ENCODE measurements around the gene TBL1Y. TPM values are rescaled to one million over a fixed set of nuclear protein-coding genes. Genes with fewer than 3 reads are reported as not detected.

TBL1Y gene
- total and polyA plus RNA-seq, 2 of the 4 experiments (the other 2 are of a cell fraction): not detected

DNA sequence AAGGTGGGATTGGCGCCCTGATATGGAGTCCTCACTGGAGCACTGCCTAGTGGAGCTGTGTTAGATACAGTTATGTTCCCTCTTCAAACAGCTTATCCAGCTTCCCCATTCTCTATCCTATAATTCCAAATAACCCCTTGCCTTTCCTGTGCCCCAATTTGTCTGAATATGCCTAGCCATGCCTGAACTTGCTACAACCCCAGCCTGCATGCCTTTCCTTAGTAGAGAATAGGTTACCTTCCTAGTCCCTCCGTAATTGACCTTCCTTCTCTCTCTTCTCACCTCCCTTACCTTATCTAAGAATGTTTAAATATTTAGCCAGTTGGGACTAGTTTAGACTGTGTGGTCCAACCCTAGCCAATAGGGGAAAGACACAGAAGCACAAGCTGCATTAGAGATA lies 102.6 kb downstream of the TBL1Y start:
- H3K36me3 ChIP-seq (ENCODE audit: control insufficient read depth, insufficient read depth, low read length): no peaks in the 10 kb centered on the region
- no peak overlapping the region for H3K4me3 ChIP-seq (ENCODE audit: insufficient read depth, low read depth, low read length)
- CTCF ChIA-PET: no interaction called here
- H4K20me1 ChIP-seq (ENCODE audit: insufficient read depth, low read length): no peaks in the 10 kb centered on the region
- H2BK20ac ChIP-seq (ENCODE audit: low read depth, low read length): no peak overlapping the region
- H3K9me3 ChIP-seq (ENCODE audit: control insufficient read depth, insufficient read depth, low read length): no peaks in the 10 kb centered on the region
- BruUV-seq (replicated peaks): no TSS peak
- H4K8ac ChIP-seq (ENCODE audit: low read depth in 2 of 2, low read length in 2 of 2): no peak overlapping the region
- POLR2A ChIA-PET (ENCODE audit: unreplicated experiment): no interaction called here
- DNase-seq (no peak), ATAC-seq (ENCODE audit: low read depth) (no peak)
- dilution Hi-C loops (cut with HindIII; ENCODE audit: low sequenced_read_pairs, unreplicated experiment): no loop called here
- no peak overlapping the region for H3K23ac ChIP-seq (ENCODE audit: low read depth, low read length)
- no peak overlapping the region for H3K18ac ChIP-seq (ENCODE audit: low read depth, low read length)
- no peak overlapping the region for H3K9ac ChIP-seq (ENCODE audit: low read depth, low read length)
- TF ChIP-seq, protein P1, sequence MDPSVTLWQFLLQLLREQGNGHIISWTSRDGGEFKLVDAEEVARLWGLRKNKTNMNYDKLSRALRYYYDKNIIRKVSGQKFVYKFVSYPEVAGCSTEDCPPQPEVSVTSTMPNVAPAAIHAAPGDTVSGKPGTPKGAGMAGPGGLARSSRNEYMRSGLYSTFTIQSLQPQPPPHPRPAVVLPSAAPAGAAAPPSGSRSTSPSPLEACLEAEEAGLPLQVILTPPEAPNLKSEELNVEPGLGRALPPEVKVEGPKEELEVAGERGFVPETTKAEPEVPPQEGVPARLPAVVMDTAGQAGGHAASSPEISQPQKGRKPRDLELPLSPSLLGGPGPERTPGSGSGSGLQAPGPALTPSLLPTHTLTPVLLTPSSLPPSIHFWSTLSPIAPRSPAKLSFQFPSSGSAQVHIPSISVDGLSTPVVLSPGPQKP (IDR thresholded peaks at IDR 0.05; ENCODE audit: borderline replicate concordance, low read depth, low read length): no peak
- no peak for TF ChIP-seq RAD21 (IDR thresholded peaks at IDR 0.05; ENCODE audit: low read length)
- in situ Hi-C loops (cut with MboI; ENCODE audit: low sequenced_read_pairs): no loop called here
- no CpG with 5 or more reads among the region's 2 CpGs for WGBS, 2 experiments (ENCODE audit: extremely low coverage in 2 of 2, insufficient read length in 1 of 2)
- no peak overlapping the region for H4K5ac ChIP-seq (ENCODE audit: low read depth, low read length)
- no peak overlapping the region for H3K4me2 ChIP-seq (ENCODE audit: low read depth, low read length)
- intact Hi-C loops (cut with micrococcal nuclease): no loop called here
- no peak overlapping the region for H2AK5ac ChIP-seq (ENCODE audit: low read depth, low read length)
- no peak overlapping the region for H2AFZ ChIP-seq (replicated peaks; ENCODE audit: low read length, poor library complexity)
- H3K27me3 ChIP-seq (ENCODE audit: control insufficient read depth, insufficient read depth, low read length): no peaks in the 10 kb centered on the region
- H4K91ac ChIP-seq (ENCODE audit: insufficient read depth, low read depth, low read length): no peak overlapping the region
- H3K56ac ChIP-seq (ENCODE audit: extremely low read depth, insufficient read depth, low read length): no peak overlapping the region
- no peak overlapping the region for H2BK120ac ChIP-seq (ENCODE audit: low read depth, low read length)
- H3K4me1 ChIP-seq (ENCODE audit: control insufficient read depth, insufficient read depth, low read length): no peaks in the 10 kb centered on the region
- no peak overlapping the region for H3K27ac ChIP-seq (ENCODE audit: insufficient read depth, low read length)
- H3K9me1 ChIP-seq (ENCODE audit: insufficient read depth, low read length): no peaks in the 10 kb centered on the region
- no peak overlapping the region for H2AK9ac ChIP-seq (replicated peaks; ENCODE audit: low read depth, low read length, poor library complexity)
- no peak overlapping the region for H2BK15ac ChIP-seq (ENCODE audit: low read depth, low read length)
- H2BK5ac ChIP-seq (ENCODE audit: low read depth, low read length, poor library complexity, severe bottlenecking): no peak overlapping the region
- no peaks in the 10 kb centered on the region for H3K79me1 ChIP-seq (ENCODE audit: low read depth in 1 of 2, low read length in 2 of 2)
- no peak overlapping the region for H3K4ac ChIP-seq (ENCODE audit: low read depth, low read length)
- H3K14ac ChIP-seq (replicated peaks; ENCODE audit: low read depth, low read length): no peak overlapping the region

Data from IMR-90 (cell line).